IPS DF 4.7 (cell line): ENCODE measurements around the gene KDSR.
"Not testable (repeated sequence)": the region's sequence is repeated elsewhere in the genome, so short reads cannot be mapped to it uniquely, and the experiment has no call there.

Source experiments
- DNase-seq: peaks from one replicate; pipeline ENCODE4 v3.0.0-alpha.2; 2013; ENCODE audit warnings: low spot score; ENCODE audit errors: extremely low read depth

Gene KDSR

DNA sequence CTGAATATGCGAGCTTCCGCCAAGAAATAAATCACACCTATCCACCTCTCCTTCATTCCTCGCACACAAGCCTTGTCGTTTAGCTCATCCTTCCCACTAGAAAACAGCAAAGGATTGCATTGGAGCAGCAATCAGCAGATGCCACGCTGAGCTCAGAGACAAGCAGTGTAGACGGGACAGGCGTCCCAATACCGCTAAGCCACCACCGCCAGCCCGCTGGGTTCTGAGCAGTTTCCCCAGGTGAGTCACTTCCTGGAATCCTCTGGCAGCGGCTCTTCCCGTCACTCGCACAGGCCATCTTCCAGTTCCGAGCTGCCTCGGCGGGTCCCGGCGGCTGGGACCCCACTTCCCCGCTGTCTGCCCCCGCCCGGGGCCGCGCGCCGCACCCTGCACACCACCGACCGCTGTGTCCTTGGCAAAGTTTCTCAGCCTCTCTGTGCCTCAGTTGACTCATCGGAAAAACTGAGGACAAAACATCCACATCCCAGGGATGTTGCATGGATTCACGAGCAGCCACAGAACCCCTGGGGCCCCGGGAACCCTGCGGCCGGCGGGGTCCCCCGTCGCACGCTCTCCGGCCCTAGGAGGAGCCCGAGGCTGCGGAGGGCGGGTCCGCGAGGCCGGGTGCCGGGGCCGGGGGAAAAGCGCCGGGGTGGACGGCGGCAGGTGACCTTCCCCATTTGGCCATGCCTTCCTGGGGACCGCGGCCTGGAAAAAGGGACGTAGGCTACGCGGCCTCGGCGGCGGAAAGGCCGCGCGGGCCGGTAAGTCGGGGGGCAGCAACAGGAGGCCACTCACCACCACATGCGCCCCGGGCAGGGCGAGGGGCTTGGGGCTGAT is 573 bp downstream of the KDSR start:
- no peak for DNase-seq

DNA sequence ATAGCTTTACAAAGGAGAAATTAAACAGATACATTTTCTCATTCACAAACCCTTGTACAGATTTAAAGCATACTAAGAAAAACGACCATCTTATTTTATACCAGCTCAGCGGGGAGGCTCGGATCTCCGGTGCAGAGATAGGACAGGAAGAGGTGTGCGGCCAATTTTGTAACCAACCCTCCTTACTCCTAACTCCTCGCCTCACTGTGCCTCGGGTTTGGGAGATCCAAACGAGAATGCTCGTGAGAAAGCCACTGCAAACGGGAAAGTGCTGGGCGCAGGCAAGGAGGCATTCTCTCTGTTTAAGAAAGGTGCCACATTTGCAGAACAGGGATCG is 1.2 kb downstream of the KDSR start:
- no peak for DNase-seq

DNA sequence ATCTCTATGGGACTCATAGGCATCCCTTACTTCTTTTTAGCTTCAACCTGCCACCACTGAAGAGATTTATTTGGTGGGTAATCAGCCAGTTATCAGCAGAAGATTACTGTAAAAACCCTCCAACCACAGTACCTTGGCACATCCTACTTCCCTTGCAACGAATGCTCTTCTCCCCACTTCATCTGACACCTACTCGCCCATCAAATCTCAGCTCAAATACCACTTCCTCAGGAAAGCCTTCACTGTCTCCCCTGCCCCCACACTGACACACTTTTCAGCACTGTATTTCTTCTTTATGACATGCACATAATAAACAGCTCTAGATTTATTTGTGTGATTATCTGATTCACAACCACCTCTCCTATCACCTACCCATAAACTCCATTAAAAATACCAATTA is 3.1 kb downstream of the KDSR start:
- no peak for DNase-seq

DNA sequence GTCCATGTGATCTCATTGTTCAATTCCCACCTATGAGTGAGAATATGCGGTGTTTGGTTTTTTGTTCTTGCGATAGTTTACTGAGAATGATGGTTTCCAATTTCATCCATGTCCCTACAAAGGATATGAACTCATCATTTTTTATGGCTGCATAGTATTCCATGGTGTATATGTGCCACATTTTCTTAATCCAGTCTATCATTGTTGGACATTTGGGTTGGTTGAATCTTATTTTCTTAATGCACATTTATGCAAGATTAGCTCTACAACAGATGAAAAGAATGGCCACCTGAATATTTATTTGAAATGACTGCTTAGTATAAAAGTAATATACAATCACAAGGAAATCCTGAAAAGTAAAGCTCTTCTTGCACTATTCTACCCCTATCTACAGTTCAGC is 3.6 kb downstream of the KDSR start:
- DNase-seq = not testable (repeated sequence)

DNA sequence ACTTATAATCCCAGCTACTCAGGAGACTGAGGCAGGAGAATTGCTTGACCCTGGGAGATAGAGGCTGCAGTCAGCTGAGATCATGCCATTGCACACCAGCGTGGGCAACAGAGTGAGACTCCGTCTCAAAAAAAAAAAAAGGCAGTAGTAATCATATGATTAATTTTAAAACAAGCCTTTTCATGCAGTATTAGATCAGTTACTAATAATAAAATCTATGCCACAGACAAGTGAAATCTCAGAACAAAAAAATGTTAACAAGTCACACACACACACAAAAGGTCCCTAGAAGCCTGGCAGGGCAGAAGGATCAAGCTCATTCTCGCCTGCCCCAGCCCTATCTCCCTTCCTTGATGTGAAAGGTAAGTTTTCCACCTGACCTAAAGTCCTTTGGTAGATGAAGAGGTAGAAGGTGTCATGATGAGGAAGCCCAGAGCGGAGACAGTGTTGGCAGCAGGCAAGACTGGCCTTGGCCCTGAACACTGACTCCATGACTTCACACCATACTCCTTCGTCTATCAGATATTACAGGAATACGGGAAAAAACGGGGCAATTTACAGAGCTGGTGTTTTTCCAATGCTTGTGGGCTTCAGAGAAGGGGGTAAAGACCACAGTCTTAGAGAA is 10.6 kb downstream of the KDSR start:
- no peak for DNase-seq

DNA sequence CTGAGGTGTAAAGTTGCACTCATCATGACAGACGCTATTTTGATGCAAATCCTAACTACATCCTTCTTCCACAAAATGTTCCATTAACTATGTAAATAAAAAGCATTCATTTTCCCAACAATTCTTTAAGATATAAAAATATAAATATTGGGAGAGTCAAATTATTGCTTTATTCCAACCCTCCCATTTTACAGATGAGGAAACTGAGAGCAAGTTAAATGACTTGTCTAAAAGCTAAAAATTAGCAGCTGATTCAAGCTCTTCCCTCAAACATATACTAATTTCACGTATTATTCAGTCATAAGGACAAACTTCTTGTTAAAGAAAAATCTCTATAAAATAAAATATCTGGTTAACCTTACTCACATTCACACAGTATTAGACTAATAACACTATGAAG is 16.8 kb downstream of the KDSR start:
- DNase-seq = no peak

DNA sequence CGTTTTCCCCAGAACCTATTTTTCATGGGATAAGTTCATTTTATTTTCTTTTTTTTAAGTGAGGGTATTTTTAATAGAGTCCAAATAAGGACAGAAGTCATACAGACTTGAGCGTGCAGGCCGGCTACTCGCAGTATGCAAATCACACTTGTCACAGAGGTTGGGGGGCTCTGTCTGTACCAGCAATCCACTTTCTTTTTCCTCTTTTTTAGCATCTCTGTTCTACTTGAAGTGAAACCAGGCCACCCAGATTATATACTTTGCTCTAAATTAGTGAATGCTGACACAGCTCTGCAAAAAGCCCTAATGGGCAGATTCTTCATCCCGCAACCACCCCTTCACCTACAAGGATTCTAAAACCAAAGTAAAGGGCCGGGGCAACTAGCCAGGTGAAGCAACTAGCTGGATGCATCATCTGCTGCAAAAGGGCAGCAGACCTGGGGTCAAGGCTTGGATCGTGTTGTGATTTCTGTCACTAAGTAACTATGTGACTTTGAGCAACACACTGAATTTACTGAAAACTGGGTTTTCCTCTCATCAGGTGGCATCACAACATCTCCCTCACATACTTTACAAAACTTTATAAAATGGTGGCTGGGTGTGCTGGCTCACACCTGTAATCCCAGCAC is 18.4 kb downstream of the KDSR start:
- no peak for DNase-seq

DNA sequence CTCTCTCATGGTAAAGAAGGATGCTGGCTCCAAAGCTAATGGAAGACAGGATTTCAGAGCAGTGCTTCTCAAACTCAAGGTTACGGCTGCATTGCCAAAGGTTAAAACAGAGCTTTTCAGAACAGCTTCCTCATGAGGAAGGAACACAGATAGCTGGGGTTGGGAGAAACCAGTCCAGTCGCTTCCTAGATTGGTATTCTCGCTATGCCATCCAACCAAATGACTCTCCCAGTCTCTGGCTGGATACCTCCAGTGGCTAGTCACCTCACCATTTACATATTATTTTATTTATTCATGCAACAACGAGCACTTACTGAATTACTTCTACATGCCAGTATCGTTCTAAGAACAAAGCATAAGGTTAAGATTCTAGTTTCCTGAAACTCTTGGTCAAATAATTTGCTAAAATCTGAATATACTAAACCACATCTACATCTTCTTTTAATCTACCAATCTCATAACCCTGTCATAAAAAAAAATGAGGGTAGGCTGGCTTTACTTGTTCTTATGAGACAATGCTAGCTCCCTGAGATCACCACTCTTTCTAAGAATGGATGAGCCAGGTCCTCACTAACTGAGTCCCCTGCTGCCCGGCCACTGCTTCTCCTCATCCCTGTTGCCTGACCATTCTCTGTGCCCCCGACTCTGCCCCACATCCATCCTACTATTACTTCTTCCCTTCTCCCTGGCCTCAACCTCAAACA is 20.4 kb downstream of the KDSR start:
- no peak for DNase-seq

DNA sequence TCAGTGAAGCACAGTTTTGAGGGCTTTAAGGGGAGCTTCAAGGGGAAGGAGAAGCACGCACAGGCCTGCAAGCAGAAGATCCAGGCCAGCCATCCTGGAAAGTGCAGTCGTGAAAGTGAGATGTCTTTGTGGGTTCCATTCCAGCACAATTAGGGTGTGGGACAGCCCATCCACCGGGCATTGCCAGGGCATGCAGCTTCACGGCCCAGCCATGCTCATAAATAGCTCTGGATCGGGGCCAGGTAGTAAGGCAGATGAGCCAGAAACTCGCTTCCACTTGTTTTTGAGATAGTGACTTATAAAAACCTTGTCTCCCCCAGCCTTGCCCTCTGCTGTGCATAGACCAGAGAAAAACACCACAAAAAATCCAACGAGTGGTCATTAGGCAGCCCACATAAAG is 21.0 kb downstream of the KDSR start:
- DNase-seq = no peak

DNA sequence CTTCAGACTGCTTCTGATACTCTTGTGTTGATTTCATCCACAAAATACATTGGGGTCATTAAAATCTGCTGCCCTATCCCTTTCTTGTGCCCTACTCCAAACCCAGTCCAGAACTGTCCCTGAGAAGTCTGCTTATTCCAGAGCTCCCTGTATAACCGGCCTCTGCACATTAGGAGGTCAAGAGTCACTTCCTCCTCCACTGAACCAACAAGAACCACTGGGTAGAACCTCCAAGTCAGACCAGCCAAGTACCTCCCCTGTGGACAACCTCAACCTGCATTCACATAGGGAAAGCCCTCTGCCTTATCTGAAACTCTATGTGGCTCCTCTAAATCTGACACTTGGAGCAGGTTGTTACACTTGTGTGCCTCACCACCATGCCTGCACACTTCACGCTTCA is 22.1 kb downstream of the KDSR start:
- no peak for DNase-seq

DNA sequence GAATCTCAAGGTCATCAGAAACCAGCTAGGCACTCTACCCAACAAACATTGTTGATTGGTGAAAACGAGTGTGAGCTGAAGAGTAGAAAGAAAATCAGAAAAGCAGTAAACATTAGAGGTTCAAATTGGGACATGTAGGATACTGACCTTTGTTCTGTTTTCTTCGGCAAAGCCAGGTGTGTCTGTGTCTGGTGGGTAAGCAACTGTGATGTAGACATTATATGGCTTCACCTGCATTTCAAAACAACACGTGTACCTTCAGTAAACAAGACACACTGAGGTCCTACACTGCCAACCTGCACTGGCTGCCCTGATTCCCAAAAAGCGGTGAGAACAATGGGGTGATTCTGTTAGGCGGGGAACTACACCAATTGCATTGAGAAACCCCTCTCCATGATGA is 22.7 kb downstream of the KDSR start:
- no peak for DNase-seq

DNA sequence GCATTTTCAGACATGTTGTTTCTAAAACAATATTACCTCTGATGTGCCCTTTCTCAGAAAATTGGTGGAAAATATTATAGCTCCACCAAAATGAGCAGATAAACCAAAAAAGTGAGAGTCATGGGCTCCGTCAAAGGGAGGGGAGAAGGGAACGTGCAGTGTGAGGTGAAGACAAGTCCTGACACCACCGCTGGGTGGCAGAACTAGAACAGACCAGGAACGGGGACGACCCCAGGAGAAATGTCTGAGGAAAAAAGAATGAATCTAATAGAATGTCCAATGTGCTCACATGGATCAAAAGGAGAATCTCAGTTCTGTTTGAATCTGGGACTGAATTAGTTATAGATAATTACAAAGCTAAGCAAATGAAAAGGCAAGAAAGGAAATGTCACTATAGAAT is 24.8 kb downstream of the KDSR start:
- DNase-seq = no peak

DNA sequence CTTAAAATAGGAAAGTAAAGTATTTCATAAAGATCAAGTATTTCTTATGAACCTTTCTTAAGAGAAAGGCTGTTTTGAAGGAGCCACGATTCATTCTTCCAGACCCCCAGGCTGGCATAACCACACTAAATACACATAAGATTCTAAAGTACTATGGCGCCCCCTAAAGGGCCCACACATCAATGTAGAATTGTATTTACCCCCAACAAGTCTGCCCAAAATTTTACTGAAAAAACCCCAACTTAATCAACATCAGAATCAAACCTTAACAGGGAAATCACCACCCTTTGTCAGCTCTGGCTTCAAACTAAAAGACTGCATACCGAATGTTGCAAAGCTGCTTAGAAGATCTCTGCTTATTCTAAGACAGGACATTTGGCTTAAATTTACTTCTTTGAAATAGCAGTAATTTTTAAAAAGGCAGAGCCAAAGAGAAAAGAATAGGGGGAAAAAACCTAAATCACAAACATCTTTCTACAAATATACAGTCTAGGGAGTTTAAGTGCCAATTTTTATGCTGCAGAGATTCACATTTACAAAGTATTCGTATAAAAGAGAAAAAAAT is 27.0 kb downstream of the KDSR start:
- DNase-seq = no peak

DNA sequence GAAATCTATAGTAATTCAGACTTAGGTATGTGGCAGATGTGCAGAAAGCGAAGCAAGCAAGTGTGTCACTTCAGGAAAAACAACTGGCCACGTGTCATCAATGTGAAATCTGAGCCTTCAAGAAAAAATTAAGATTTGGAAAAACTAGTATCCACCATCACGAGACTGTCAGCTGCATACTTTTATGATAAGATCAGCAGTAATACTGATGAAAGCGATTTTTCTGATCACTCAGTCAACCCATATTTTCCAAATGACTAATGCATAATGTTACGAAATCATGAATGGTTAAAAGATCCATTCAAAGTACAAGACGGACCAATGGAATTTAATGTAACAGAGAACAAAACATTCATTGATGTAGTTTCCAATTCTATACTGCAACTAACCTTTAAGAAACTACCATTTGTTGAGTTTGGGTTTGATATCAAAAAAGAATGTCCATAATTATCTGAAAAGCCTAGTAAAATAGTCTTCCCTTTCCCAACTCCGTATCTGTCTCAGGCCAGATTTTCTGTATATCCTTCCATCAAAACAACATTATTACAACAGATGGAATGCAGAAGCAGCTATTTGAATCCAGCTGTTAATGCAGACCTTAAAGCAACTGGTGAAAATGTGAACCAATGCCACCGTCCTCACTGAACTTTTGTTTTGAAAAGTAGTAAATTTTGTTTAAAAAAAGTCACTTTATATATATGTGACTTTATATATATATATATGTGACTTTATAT is 30.5 kb downstream of the KDSR start:
- no peak for DNase-seq

DNA sequence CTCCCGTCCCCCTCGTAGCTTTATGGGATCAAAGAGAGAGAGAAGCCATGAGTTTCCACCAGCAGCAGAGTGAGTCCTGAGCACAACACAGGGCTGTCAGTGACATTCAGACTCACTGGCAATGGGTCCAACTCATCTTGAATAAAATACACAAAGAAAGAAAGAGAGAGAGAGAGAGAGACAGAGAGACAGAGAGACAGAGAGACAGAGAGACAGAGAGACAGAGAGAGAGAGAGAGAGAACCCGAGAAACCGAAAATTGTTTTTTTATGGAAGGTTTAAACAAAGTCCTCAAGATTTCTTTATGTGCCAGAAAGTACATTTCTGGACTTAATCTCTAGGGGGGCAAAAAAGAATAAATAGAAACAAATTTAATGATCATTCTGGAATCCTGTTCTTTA is 35.9 kb downstream of the KDSR start:
- no peak for DNase-seq

DNA sequence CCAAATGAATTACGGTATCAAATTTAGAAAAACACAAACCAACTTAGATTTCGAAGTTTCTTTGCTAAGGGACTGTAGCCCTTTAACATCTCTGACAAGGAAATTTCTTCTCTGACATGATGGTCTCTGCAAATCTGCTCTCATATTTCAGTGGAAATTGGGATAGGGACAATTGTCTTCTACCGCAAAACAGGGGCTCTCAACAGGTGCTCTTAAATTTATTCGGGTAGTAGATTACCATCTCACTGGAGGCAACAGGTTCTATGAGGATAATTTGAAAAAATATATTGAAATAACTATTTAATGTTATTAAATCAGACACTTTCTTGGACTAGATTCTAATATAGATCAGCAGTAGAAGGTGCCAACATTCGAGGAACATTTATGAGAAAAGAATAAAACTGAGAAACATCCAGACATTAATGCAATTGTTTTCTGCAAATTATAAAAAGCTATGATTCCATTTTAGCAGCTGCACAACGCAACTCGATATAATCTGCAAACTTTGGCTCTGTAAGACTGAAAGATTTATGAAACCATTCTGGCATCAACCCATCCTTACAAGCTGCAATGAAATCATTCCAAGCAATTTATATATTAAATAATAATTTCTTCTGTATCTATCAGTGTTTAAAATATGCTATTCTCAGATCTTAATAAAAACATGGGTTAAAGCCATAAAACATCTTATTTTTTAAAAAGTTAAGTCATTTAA is 37.4 kb downstream of the KDSR start:
- DNase-seq = no peak

DNA sequence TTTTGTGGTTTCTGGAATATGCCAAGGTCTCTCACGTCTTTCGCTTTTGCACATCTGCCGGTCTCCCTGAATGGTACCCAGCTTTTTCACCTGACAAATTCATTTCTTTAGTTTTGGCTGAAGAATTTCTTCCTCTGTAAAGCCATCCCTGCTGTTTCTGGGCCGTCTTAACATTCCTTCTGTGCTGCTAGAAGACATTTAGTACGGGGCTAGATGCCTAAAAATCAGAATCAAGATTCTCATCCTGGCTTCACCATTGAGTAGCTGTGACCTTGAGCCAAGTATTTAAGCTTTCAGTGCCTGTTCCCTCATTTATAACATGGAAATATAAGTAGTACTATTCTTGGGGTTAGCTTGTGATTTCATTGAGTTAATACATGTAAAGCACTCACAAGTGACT is 41.0 kb downstream of the KDSR start:
- DNase-seq = no peak

DNA sequence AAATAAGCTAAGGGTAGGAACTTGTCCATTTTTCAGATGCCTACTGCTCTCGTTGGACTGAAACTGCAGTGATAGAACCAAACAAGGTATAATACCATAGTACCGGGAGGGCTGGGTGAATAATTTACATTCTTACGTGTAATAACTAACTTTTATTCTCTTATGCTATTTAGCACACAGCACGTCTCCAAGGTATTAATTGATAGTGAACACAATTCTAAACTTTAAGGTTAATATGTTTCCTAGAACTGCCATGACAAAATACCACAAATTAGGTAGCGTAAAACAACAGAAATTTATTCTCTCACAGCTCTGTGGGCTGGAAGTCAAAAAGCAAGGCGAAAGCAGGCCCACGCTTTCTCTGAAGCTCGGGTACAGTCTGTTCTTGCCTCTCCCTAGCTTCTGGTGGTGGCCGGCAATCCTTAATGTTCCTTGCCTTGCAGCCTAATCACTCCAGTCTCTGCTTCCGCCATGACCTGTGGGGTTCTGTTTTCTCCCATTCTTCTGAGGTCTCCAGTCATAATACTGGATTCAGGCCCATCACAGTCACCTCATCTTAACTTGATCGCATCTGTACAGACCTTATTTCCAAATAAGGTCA is 41.8 kb downstream of the KDSR start:
- DNase-seq = no peak

DNA sequence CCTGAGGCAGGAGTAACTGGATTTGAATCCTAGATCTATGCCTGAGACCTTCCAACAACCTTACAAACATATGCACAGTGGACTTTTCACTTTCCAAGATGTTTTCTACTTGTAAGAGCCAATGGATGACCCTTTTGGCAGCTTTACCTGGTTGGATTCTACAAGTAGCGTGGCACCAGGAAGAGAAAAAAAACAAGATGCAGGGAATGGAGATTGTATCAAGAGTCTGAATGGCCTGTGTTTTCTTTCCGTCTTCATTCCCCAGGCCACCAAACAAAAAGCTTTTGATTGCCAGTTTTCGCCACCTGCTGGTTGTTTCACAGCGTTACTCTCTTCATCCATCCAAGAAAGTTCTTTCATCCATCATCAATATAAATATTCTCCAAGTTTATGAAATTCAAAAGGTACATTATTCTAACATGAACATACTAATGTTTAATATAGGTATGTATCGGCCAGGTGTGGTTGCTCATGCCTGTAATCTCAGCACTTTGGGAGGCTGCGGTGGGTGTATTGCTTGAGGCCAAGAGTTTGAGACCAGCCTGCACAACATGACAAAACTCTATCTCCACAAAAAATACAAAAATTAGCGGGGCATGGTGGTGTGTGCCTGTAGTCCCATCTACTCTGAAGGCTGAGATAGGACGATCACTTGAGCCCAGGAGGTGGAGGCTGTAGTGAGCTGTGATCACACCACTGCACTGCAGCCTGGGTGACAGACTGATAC is 43.9 kb downstream of the KDSR start:
- DNase-seq = no peak

DNA sequence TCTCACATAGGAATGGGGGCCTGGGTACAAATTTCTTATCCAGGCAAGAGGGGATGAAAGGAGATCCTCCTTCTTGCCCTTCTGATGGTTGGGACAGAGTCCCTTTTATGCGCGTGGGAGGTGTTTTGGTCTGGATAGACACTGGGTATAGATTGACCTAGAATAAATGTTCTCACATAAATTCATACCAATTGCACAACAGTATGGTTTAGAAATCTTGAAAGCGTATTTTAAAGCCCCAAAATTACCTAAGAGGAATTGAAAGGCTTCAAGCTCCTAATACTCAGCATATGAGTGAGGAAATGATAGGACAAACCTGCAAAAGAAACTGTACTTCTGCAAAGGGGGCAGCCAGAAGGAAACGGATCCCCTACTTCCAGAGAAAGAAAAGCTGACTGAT is 44.8 kb downstream of the KDSR start:
- DNase-seq = no peak
